Activated CD4-positive, alpha-beta T cell treated with anti-CD3 and anti-CD28 coated beads, Interleukin-2, amount 10 ng/mL, durations not matched to agents 7 days and 5 days (primary cell): ENCODE measurements around the gene PIK3C2G. TPM values are rescaled to one million over a fixed set of nuclear protein-coding genes. Genes with fewer than 3 reads are reported as not detected.

Experiments used
- CTCF ChIA-PET: fragments of 350-600 bp; sonication (Branson Sonifier 250); formaldehyde crosslinking; loops from one replicate; lab custom pipeline; 2021; ENCODE audit warnings: antibody characterized with exemption; lab: Charles Lee
- POLR2A ChIA-PET: fragments of 350-600 bp; sonication (Branson Sonifier 250); formaldehyde crosslinking; loops from one replicate; lab custom pipeline; 2021; ENCODE audit warnings: antibody characterized with exemption; lab: Charles Lee
- DNase-seq: peaks from one replicate; pipeline ENCODE4 v3.0.0-alpha.2; 2020
- H3K27ac Mint-ChIP-seq: one replicate; pipeline ENCODE4 v1.8.0; 2021; ENCODE audit warnings: mild to moderate bottlenecking, moderate library complexity, mixed read lengths
- H3K27me3 Mint-ChIP-seq: one replicate; pipeline ENCODE4 v1.8.0; 2021; ENCODE audit warnings: mixed read lengths
- H3K36me3 Mint-ChIP-seq: one replicate; pipeline ENCODE4 v1.8.0; 2021; ENCODE audit warnings: low read depth, mixed read lengths
- H3K4me1 Mint-ChIP-seq: one replicate; pipeline ENCODE4 v1.8.0; 2021; ENCODE audit warnings: mixed read lengths
- H3K4me3 Mint-ChIP-seq: one replicate; pipeline ENCODE4 v1.8.0; 2021; ENCODE audit warnings: mild to moderate bottlenecking, moderate library complexity, mixed read lengths
- H3K9me3 Mint-ChIP-seq: one replicate; pipeline ENCODE4 v1.8.0; 2021; ENCODE audit warnings: mixed read lengths
- total RNA-seq, 2 experiments: library from RNA; stranded (reverse); gene quantifications; one replicate each; pipeline ENCODE4 v1.2.3, GENCODE V29; 2021

The PIK3C2G gene
- total RNA-seq, 2 experiments from 2014 or later, result not detected

- ChIA-PET POLR2A (no interaction called here), CTCF (no interaction called here)
- Mint-ChIP-seq H3K36me3 (no peaks in the 10 kb centered on the region), H3K27me3 (no peaks in the 10 kb centered on the region), H3K27ac (no peak overlapping the region), H3K4me1 (no peaks in the 10 kb centered on the region), H3K9me3 (peaks cover 5% of the 10 kb centered on the region), H3K4me3 (no peak overlapping the region)
- DNase-seq, result no peak
Observed at GRCh38 chr12:18580706-18581105, 319.4 kb downstream of the PIK3C2G start.

- Mint-ChIP-seq H3K4me3 (no peak overlapping the region), H3K4me1 (no peaks in the 10 kb centered on the region), H3K27ac (no peak overlapping the region), H3K27me3 (no peaks in the 10 kb centered on the region), H3K9me3 (peaks cover 7% of the 10 kb centered on the region), H3K36me3 (no peaks in the 10 kb centered on the region)
- POLR2A ChIA-PET, result no interaction called here
- no peak for DNase-seq
- CTCF ChIA-PET, result no interaction called here
Observed at GRCh38 chr12:18581232-18581962, 320.1 kb downstream of the PIK3C2G start.

- Mint-ChIP-seq H3K4me3 (no peak overlapping the region), H3K27ac (no peak overlapping the region), H3K4me1 (no peaks in the 10 kb centered on the region), H3K9me3 (peaks cover 7% of the 10 kb centered on the region), H3K36me3 (no peaks in the 10 kb centered on the region), H3K27me3 (no peaks in the 10 kb centered on the region)
- CTCF ChIA-PET, result interaction anchor here (0.7 kb wide), 1 partner anchor 438 kb away, joined by 3 read pairs; no protein-coding TSS in a partner anchor
- POLR2A ChIA-PET, result no interaction called here
- DNase-seq, result no peak
Observed at GRCh38 chr12:18583655-18584054, 322.3 kb downstream of the PIK3C2G start.

- POLR2A ChIA-PET, result no interaction called here
- H3K27me3 Mint-ChIP-seq, result no peaks in the 10 kb centered on the region
- H3K4me1 Mint-ChIP-seq, result no peaks in the 10 kb centered on the region
- CTCF ChIA-PET, result no interaction called here
- DNase-seq, result no peak
- H3K36me3 Mint-ChIP-seq, result no peaks in the 10 kb centered on the region
- no peak overlapping the region for H3K4me3 Mint-ChIP-seq
- peaks cover 4% of the 10 kb centered on the region for H3K9me3 Mint-ChIP-seq
- H3K27ac Mint-ChIP-seq, result no peak overlapping the region
Observed at GRCh38 chr12:18586581-18586980, 325.3 kb downstream of the PIK3C2G start.

GRCh38 chr12:18589316-18589715 lies 328.0 kb downstream of the PIK3C2G start:
- DNase-seq, result no peak
- H3K36me3 Mint-ChIP-seq, result no peaks in the 10 kb centered on the region
- no peak overlapping the region for H3K4me3 Mint-ChIP-seq
- H3K9me3 Mint-ChIP-seq, result peaks cover 2% of the 10 kb centered on the region
- no peaks in the 10 kb centered on the region for H3K4me1 Mint-ChIP-seq
- CTCF ChIA-PET, result no interaction called here
- POLR2A ChIA-PET, result no interaction called here
- no peak overlapping the region for H3K27ac Mint-ChIP-seq
- no peaks in the 10 kb centered on the region for H3K27me3 Mint-ChIP-seq

- POLR2A ChIA-PET, result no interaction called here
- H3K27me3 Mint-ChIP-seq, result no peaks in the 10 kb centered on the region
- H3K36me3 Mint-ChIP-seq, result no peaks in the 10 kb centered on the region
- H3K4me3 Mint-ChIP-seq, result no peak overlapping the region
- no peaks in the 10 kb centered on the region for H3K9me3 Mint-ChIP-seq
- no peak for DNase-seq
- no peaks in the 10 kb centered on the region for H3K4me1 Mint-ChIP-seq
- CTCF ChIA-PET, result no interaction called here
- H3K27ac Mint-ChIP-seq, result no peak overlapping the region
Observed at GRCh38 chr12:18591473-18591872, 330.2 kb downstream of the PIK3C2G start.

- no peak overlapping the region for H3K4me3 Mint-ChIP-seq
- no peaks in the 10 kb centered on the region for H3K4me1 Mint-ChIP-seq
- no peak overlapping the region for H3K27ac Mint-ChIP-seq
- no peaks in the 10 kb centered on the region for H3K36me3 Mint-ChIP-seq
- no peaks in the 10 kb centered on the region for H3K27me3 Mint-ChIP-seq
- ChIA-PET CTCF (no interaction called here), POLR2A (no interaction called here)
- DNase-seq, result no peak
- no peaks in the 10 kb centered on the region for H3K9me3 Mint-ChIP-seq
Observed at GRCh38 chr12:18595412-18595811, 334.1 kb downstream of the PIK3C2G start.

- no peak overlapping the region for H3K4me3 Mint-ChIP-seq
- H3K27me3 Mint-ChIP-seq, result no peaks in the 10 kb centered on the region
- H3K9me3 Mint-ChIP-seq, result peaks cover 7% of the 10 kb centered on the region
- POLR2A ChIA-PET, result no interaction called here
- no peaks in the 10 kb centered on the region for H3K36me3 Mint-ChIP-seq
- DNase-seq, result no peak
- CTCF ChIA-PET, result no interaction called here
- H3K4me1 Mint-ChIP-seq, result no peaks in the 10 kb centered on the region
- H3K27ac Mint-ChIP-seq, result no peak overlapping the region
Observed at GRCh38 chr12:18601962-18602361, 340.6 kb downstream of the PIK3C2G start.

- no peak for DNase-seq
- no peaks in the 10 kb centered on the region for H3K36me3 Mint-ChIP-seq
- H3K27ac Mint-ChIP-seq, result no peak overlapping the region
- no peaks in the 10 kb centered on the region for H3K9me3 Mint-ChIP-seq
- ChIA-PET CTCF (no interaction called here), POLR2A (no interaction called here)
- no peaks in the 10 kb centered on the region for H3K4me1 Mint-ChIP-seq
- H3K27me3 Mint-ChIP-seq, result no peaks in the 10 kb centered on the region
- no peak overlapping the region for H3K4me3 Mint-ChIP-seq
Observed at GRCh38 chr12:18612971-18613370, 351.7 kb downstream of the PIK3C2G start.

- no peaks in the 10 kb centered on the region for H3K4me1 Mint-ChIP-seq
- DNase-seq, result no peak
- peaks cover under 1% of the 10 kb centered on the region for H3K9me3 Mint-ChIP-seq
- no peaks in the 10 kb centered on the region for H3K36me3 Mint-ChIP-seq
- H3K4me3 Mint-ChIP-seq, result no peak overlapping the region
- ChIA-PET CTCF (no interaction called here), POLR2A (no interaction called here)
- H3K27ac Mint-ChIP-seq, result no peak overlapping the region
- H3K27me3 Mint-ChIP-seq, result no peaks in the 10 kb centered on the region
Observed at GRCh38 chr12:18620986-18621385, 359.7 kb downstream of the PIK3C2G start.

- ChIA-PET CTCF (no interaction called here), POLR2A (no interaction called here)
- no peak overlapping the region for H3K27ac Mint-ChIP-seq
- no peak for DNase-seq
- H3K4me3 Mint-ChIP-seq, result no peak overlapping the region
- H3K4me1 Mint-ChIP-seq, result no peaks in the 10 kb centered on the region
- peaks cover 5% of the 10 kb centered on the region for H3K9me3 Mint-ChIP-seq
- no peaks in the 10 kb centered on the region for H3K27me3 Mint-ChIP-seq
- no peaks in the 10 kb centered on the region for H3K36me3 Mint-ChIP-seq
Observed at GRCh38 chr12:18629445-18629844, 368.1 kb downstream of the PIK3C2G start.

GRCh38 chr12:18629916-18630315 lies 368.6 kb downstream of the PIK3C2G start:
- ChIA-PET CTCF (no interaction called here), POLR2A (interaction anchor here (0.6 kb wide), 1 partner anchor 854 kb away, joined by 8 read pairs; no protein-coding TSS in a partner anchor)
- DNase-seq, result no peak
- no peaks in the 10 kb centered on the region for H3K27me3 Mint-ChIP-seq
- H3K27ac Mint-ChIP-seq, result no peak overlapping the region
- no peaks in the 10 kb centered on the region for H3K36me3 Mint-ChIP-seq
- no peaks in the 10 kb centered on the region for H3K4me1 Mint-ChIP-seq
- no peak overlapping the region for H3K4me3 Mint-ChIP-seq
- peaks cover 5% of the 10 kb centered on the region for H3K9me3 Mint-ChIP-seq

- H3K9me3 Mint-ChIP-seq, result peaks cover 3% of the 10 kb centered on the region
- H3K4me1 Mint-ChIP-seq, result no peaks in the 10 kb centered on the region
- no peaks in the 10 kb centered on the region for H3K36me3 Mint-ChIP-seq
- DNase-seq, result no peak
- H3K27ac Mint-ChIP-seq, result no peak overlapping the region
- ChIA-PET POLR2A (no interaction called here), CTCF (no interaction called here)
- H3K27me3 Mint-ChIP-seq, result no peaks in the 10 kb centered on the region
- H3K4me3 Mint-ChIP-seq, result no peak overlapping the region
Observed at GRCh38 chr12:18631339-18631738, 370.0 kb downstream of the PIK3C2G start.

GRCh38 chr12:18632848-18633247 lies 371.5 kb downstream of the PIK3C2G start:
- ChIA-PET CTCF (no interaction called here), POLR2A (no interaction called here)
- H3K27ac Mint-ChIP-seq, result no peak overlapping the region
- H3K36me3 Mint-ChIP-seq, result no peaks in the 10 kb centered on the region
- peaks cover 6% of the 10 kb centered on the region for H3K9me3 Mint-ChIP-seq
- no peak overlapping the region for H3K4me3 Mint-ChIP-seq
- no peaks in the 10 kb centered on the region for H3K4me1 Mint-ChIP-seq
- H3K27me3 Mint-ChIP-seq, result no peaks in the 10 kb centered on the region
- no peak for DNase-seq
